Lower leg skin (tissue), 4 donors: ENCODE measurements around the gene BRD7. TPM values are rescaled to one million over a fixed set of nuclear protein-coding genes. Genes with fewer than 3 reads are reported as not detected.

Experiments
- DNase-seq, 2 donors: peaks; one replicate each; pipeline ENCODE4 v3.0.0-alpha.2; 2019; ENCODE audit warnings: low spot score in 2 of 2
- H3K4me3 ChIP-seq: fragments of 200-600 bp; sonication (generic); 2 replicates; pipeline ENCODE4 v1.5.1; 2017; ENCODE audit warnings: mild to moderate bottlenecking, low read depth; ENCODE audit not compliant: poor library complexity, severe bottlenecking
- POLR2A ChIP-seq, 2 donors: fragments of 450-650 bp; IDR thresholded peaks; one replicate each; pipeline ENCODE4 v1.6.1; 2016 to 2017; ENCODE audit warnings: antibody characterized with exemption in 2 of 2, mild to moderate bottlenecking in 1 of 2, moderate library complexity in 1 of 2
- WGBS, 2 donors: methylation state at CpG; one replicate each; pipeline ENCODE4 v1.1.5; 2018; 5-methylcytosine and 5-hydroxymethylcytosine counted together
- intact Hi-C: fragments of 100-400 bp; cut with DNase I; formaldehyde crosslinking; loops from one replicate; pipeline ENCODE4 v1.15.0; 2023; ENCODE audit warnings: low total_unique reads
- total RNA-seq, 4 donors: library from RNA; depleted of rRNA; stranded (reverse); fragments of >200 nt; gene quantifications; one replicate each; pipeline ENCODE4 v1.1.0, GENCODE V29; 2016
- TF ChIP-seq, protein P1 (sequence below), 3 donors: fragments of 450-650 bp; IDR thresholded peaks; one replicate each; pipeline ENCODE4 v1.5.1; 2016; ENCODE audit warnings: antibody characterized with exemption in 3 of 3, mild to moderate bottlenecking in 3 of 3, moderate library complexity in 2 of 3

The BRD7 gene
- total RNA-seq, 4 donors from 2014 or later, result 48.6 to 86.3 (median 52.0) TPM

DNA sequence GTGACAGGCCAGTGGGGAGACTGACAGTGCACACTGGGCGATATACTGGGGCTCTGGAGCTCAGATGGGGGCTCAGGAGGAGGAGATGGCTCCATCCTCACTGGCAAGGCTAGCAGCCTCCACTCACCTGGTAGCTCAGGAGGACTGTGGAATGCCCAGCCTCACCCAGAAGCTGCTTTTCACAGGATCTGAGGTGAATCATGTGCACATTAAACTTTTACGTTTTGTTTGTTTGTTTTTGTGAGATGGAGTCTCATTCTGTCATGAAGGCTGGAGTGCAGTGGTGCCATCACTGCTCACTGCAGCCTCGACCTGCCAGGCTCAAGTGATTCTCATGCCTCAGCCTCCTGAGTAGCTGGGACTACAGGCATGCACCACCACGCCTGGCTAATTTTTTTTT lies 73.8 kb downstream of the BRD7 start:
- H3K4me3 ChIP-seq, result no peak overlapping the region
- TF ChIP-seq POLR2A (IDR thresholded peaks at IDR 0.05), result no peak
- TF ChIP-seq, protein P1, sequence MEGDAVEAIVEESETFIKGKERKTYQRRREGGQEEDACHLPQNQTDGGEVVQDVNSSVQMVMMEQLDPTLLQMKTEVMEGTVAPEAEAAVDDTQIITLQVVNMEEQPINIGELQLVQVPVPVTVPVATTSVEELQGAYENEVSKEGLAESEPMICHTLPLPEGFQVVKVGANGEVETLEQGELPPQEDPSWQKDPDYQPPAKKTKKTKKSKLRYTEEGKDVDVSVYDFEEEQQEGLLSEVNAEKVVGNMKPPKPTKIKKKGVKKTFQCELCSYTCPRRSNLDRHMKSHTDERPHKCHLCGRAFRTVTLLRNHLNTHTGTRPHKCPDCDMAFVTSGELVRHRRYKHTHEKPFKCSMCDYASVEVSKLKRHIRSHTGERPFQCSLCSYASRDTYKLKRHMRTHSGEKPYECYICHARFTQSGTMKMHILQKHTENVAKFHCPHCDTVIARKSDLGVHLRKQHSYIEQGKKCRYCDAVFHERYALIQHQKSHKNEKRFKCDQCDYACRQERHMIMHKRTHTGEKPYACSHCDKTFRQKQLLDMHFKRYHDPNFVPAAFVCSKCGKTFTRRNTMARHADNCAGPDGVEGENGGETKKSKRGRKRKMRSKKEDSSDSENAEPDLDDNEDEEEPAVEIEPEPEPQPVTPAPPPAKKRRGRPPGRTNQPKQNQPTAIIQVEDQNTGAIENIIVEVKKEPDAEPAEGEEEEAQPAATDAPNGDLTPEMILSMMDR (IDR thresholded peaks at IDR 0.05), result no peak
- intact Hi-C loops, result no loop called here
- 88% methylated on average over 4 of the region's 4 CpGs for WGBS, 2 donors
- no peak for DNase-seq

DNA sequence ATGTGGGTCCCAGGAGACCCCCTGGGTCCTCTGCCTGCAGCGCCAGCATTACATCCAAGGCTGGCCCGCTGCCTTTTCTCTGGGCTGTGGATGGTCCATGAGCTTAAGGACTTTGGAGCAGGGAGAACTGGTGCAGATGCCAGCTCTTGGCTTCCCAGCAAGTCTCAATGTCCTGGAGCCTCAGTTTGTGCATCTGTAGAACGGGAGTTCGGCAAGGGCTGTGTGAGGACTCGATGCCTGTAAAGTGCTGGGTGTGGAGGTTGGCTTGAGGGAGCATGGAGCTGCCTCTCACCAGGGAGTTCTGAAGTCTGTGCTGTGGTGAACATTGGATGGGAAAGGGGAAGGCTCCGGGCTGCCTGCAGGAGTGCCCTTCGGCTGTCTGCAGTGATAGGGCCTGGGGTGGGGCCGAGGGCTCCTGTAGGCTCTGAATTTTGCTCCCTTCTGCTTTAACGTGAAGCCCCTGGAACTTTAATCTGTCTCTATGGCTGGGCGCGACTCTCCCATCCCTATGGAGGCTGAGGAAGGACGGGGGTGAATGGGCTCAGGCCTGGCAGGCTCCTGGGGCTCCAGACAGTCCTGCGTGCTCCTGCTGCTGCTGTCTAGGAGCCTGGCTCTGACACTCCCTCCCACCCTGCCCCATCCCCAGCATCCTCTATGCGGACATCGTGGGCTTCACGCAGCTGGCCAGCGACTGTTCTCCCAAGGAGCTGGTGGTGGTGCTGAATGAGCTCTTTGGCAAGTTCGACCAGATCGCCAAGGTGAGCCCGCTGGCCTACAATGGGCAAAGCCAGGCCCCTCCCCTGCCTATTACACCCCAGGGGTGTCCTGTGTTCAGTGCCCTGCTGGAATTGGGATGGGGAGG lies 74.6 kb downstream of the BRD7 start:
- DNase-seq, result no peak
- WGBS, 2 donors, result 88% methylated on average over 20 of the region's 20 CpGs
- no peak overlapping the region for H3K4me3 ChIP-seq
- TF ChIP-seq POLR2A (IDR thresholded peaks at IDR 0.05), result no peak
- TF ChIP-seq, protein P1 (IDR thresholded peaks at IDR 0.05), result no peak
- intact Hi-C loops, result no loop called here

DNA sequence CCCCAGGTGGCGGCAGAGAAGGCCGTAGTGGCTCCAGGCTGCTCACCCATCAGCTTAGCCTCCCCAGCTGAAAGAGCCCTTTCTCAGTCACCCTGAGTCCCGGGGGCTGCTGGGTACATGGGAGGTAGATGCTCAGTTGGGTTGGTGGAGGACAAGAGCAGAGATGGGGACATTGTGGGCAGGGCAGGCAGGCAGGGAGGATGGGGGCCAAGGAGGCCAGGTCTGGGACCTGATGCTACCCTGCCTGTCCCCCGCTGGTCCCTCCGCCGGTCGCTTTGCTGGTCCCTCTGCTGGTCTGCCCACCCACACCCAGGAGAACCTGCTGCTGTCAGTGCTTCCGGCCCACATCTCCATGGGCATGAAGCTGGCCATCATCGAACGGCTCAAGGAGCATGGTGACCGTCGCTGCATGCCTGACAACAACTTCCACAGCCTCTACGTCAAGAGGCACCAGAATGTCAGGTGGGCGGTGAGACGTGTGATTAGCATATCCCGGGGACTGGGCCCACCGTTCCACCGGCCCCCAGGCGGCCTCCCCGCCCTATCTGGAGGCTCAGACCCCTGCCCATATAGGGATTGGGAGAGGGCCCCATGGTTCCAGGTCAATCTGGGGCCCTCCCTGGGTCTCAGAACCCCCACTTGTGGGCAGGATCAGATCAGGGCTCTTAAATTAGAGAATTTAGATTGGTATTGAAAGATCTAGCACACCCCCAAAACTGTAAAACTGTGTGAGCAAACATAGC lies 75.6 kb downstream of the BRD7 start:
- no peak for TF ChIP-seq POLR2A (IDR thresholded peaks at IDR 0.05)
- TF ChIP-seq, protein P1 (IDR thresholded peaks at IDR 0.05), result no peak
- 88 to 92% methylated on average over 20 of the region's 20 CpGs for WGBS, 2 donors
- intact Hi-C loops, result no loop called here
- no peak for DNase-seq
- no peak overlapping the region for H3K4me3 ChIP-seq

DNA sequence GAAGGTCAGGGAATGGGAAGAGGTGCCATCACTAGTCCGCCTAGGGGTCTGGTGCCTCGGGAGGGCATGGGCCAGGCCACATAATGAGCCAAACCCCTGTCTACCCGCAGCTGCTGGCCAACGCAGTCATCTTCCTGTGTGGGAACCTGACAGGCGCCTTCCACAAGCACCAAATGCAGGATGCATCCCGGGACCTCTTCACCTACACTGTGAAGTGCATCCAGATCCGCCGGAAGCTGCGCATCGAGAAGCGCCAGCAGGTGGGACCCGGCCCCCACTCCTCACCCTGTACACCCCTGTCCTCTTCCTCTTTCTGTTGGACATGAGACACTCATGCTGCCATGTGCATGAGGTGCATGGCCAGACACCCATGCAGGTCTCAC lies 76.2 kb downstream of the BRD7 start:
- no peak for DNase-seq
- no peak for TF ChIP-seq POLR2A (IDR thresholded peaks at IDR 0.05)
- TF ChIP-seq, protein P1 (IDR thresholded peaks at IDR 0.05), result no peak
- intact Hi-C loops, result no loop called here
- no peak overlapping the region for H3K4me3 ChIP-seq
- WGBS, 2 donors, result 86 to 91% methylated on average over 12 of the region's 12 CpGs

DNA sequence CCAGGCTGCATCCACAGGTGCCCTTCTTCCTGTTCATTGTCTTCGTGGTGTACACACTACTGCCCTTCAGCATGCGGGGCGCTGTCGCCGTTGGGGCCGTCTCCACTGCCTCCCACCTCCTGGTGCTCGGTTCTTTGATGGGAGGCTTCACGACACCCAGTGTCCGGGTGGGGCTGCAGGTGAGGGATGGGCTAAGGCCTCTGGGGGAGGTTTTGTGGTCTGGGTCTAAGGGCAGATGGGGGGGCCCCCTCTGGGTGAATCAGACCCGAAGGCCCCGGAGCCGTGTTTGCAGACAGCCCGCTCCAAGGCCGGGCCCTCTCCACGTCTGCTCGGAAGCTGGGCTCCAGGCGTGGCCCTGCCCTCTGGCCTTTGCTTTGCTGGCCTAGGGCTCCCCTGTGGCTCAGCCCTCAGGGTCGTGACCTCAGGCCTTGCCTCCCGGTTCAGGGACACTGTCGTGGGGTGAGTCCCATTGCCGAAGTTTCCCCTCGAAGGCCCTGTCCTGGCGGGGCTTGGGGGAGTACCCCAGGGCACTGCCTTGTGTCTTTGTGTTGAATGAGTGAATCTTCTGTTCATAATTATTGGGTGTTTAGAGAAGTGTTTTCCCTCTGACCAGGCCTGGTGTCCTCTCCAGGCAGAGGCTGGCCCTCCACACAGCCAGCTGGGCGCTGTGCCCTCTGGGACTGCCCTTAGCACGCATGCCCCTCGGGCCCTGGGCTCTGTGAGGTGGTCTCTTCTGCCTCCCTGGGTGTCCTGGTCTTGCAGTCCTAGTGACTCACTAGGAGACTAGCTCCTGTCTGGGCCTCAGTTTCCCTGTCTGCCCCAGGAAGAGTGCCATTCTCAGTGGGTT lies 76.8 kb downstream of the BRD7 start:
- no peak overlapping the region for H3K4me3 ChIP-seq
- intact Hi-C loops, result no loop called here
- DNase-seq, result no peak
- 87% methylated on average over 14 to 26 of the region's 26 CpGs for WGBS, 2 donors
- TF ChIP-seq, protein P1 (IDR thresholded peaks at IDR 0.05), result no peak
- no peak for TF ChIP-seq POLR2A (IDR thresholded peaks at IDR 0.05)
